Measurements from ENCODE around the gene CEP192. TPM values are rescaled to one million over a fixed set of nuclear protein-coding genes. Genes with fewer than 3 reads are reported as not detected.

The CEP192 gene
- total RNA-seq, 1 donor from 2014 or later: 25.6 TPM

DNA sequence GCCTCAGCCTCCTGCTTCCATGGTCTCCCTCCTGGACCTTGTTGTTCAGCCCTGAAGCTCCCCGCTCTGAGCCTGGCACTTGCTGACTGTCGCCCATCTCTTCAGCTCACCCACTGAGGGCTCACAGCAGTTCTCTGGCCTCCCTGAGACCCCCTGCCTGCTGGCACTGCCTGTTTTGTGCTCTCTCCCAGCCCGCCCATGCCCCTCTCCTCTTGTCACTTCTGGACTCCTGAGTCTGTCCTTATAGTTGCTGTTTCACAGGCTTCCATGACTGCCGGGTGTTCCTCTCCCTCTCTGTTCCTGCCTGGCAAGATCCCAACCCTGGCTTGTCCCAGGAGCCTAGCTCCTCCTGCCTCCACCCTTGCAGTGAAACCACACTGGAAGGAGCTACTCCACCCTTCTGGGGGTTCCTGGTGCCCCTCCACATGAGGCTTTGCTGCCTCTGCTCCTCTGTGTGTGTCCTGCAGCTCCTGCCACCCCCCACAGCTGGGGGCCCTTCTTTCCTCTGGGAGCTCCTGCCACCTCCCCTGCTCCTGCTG, 110.6 kb downstream of the CEP192 start:
- Histone ChIP-seq H3K27ac (replicated peaks) (no peak overlapping the region), H3K9me3 (replicated peaks) (no peaks in the 10 kb centered on the region), H3K36me3 (peaks cover 81% of the 10 kb centered on the region), H3K27me3 (ENCODE audit: low read depth) (no peaks in the 10 kb centered on the region), H3K4me3 (no peak overlapping the region), H3K4me1 (peaks cover 18% of the 10 kb centered on the region)
- TF ChIP-seq, protein P1, sequence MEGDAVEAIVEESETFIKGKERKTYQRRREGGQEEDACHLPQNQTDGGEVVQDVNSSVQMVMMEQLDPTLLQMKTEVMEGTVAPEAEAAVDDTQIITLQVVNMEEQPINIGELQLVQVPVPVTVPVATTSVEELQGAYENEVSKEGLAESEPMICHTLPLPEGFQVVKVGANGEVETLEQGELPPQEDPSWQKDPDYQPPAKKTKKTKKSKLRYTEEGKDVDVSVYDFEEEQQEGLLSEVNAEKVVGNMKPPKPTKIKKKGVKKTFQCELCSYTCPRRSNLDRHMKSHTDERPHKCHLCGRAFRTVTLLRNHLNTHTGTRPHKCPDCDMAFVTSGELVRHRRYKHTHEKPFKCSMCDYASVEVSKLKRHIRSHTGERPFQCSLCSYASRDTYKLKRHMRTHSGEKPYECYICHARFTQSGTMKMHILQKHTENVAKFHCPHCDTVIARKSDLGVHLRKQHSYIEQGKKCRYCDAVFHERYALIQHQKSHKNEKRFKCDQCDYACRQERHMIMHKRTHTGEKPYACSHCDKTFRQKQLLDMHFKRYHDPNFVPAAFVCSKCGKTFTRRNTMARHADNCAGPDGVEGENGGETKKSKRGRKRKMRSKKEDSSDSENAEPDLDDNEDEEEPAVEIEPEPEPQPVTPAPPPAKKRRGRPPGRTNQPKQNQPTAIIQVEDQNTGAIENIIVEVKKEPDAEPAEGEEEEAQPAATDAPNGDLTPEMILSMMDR (IDR thresholded peaks at IDR 0.05; ENCODE audit: borderline replicate concordance): no peak
- no peak for DNase-seq
- intact Hi-C loops (cut with micrococcal nuclease): no loop called here

GRCh38 chr18:13103366-13103765, 112.2 kb downstream of the CEP192 start:
- peaks cover 18% of the 10 kb centered on the region for H3K4me1 ChIP-seq
- DNase-seq: no peak
- no peaks in the 10 kb centered on the region for H3K27me3 ChIP-seq (ENCODE audit: low read depth)
- peaks cover 86% of the 10 kb centered on the region for H3K36me3 ChIP-seq
- H3K9me3 ChIP-seq (replicated peaks): no peaks in the 10 kb centered on the region
- TF ChIP-seq, protein P1 (IDR thresholded peaks at IDR 0.05; ENCODE audit: borderline replicate concordance): no peak
- no peak overlapping the region for H3K4me3 ChIP-seq
- intact Hi-C loops (cut with micrococcal nuclease): no loop called here
- H3K27ac ChIP-seq (replicated peaks): no peak overlapping the region

GRCh38 chr18:13105059-13105458, 113.9 kb downstream of the CEP192 start:
- DNase-seq: no peak
- H3K4me3 ChIP-seq: no peak overlapping the region
- H3K27ac ChIP-seq (replicated peaks): no peak overlapping the region
- H3K4me1 ChIP-seq: peaks cover 18% of the 10 kb centered on the region
- no peaks in the 10 kb centered on the region for H3K27me3 ChIP-seq (ENCODE audit: low read depth)
- H3K9me3 ChIP-seq (replicated peaks): no peaks in the 10 kb centered on the region
- intact Hi-C loops (cut with micrococcal nuclease): no loop called here
- peaks cover 90% of the 10 kb centered on the region for H3K36me3 ChIP-seq
- TF ChIP-seq, protein P1 (IDR thresholded peaks at IDR 0.05; ENCODE audit: borderline replicate concordance): no peak

GRCh38 chr18:13107074-13107473, 115.9 kb downstream of the CEP192 start:
- DNase-seq: no peak
- H3K4me1 ChIP-seq: peaks cover 12% of the 10 kb centered on the region
- no peak overlapping the region for H3K27ac ChIP-seq (replicated peaks)
- H3K4me3 ChIP-seq: no peak overlapping the region
- H3K36me3 ChIP-seq: peaks cover 72% of the 10 kb centered on the region
- intact Hi-C loops (cut with micrococcal nuclease): no loop called here
- TF ChIP-seq, protein P1 (IDR thresholded peaks at IDR 0.05; ENCODE audit: borderline replicate concordance): no peak
- no peaks in the 10 kb centered on the region for H3K27me3 ChIP-seq (ENCODE audit: low read depth)
- no peaks in the 10 kb centered on the region for H3K9me3 ChIP-seq (replicated peaks)

DNA sequence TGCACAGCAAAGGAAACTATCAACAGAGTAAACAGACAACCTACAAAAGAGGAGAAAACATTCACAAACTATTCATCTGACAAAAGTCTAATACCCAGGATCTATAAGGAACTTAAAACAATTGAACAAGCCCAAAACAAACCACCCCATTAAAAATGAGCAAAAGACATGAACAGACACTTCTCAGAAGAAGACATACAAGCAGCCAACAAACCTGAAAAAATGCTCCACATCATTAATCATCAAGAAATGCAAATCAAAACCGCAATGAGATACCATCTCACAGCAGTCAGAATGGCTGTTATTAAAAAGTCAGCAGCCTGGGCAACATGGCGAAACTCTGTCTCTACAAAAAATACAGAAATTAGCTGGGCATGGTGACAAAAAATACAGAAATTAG, 117.2 kb downstream of the CEP192 start:
- H3K36me3 ChIP-seq: peaks cover 59% of the 10 kb centered on the region
- no peaks in the 10 kb centered on the region for H3K27me3 ChIP-seq (ENCODE audit: low read depth)
- intact Hi-C loops (cut with micrococcal nuclease): no loop called here
- H3K4me1 ChIP-seq: peaks cover 18% of the 10 kb centered on the region
- no peak overlapping the region for H3K4me3 ChIP-seq
- no peaks in the 10 kb centered on the region for H3K9me3 ChIP-seq (replicated peaks)
- no peak overlapping the region for H3K27ac ChIP-seq (replicated peaks)
- DNase-seq: no peak
- TF ChIP-seq, protein P1 (IDR thresholded peaks at IDR 0.05; ENCODE audit: borderline replicate concordance): no peak
